Activated T-helper 1 cell treated with anti-CD3 and anti-CD28 coated beads, Interleukin-12 subunit alpha, Interleukin-12 subunit beta, Interleukin-2, Interleukin-4 antibody, amounts not matched to agents 30 ng/mL and 10 ng/mL and 1 ng/mL, durations not matched to agents 14 hours and 24 hours and 36 hours (primary cell): Measurements from ENCODE around the gene TOM1L2. TPM values are rescaled to one million over a fixed set of nuclear protein-coding genes. Genes with fewer than 3 reads are reported as not detected.

ENCODE experiments used
- DNase-seq: peaks from one replicate; pipeline ENCODE4 v3.0.0; 2021; ENCODE audit warnings: low spot score
- H3K27ac Mint-ChIP-seq: one replicate; pipeline ENCODE4 v1.8.0; 2021; ENCODE audit warnings: mild to moderate bottlenecking, mixed read lengths
- H3K27me3 Mint-ChIP-seq: one replicate; pipeline ENCODE4 v1.8.0; 2022; ENCODE audit warnings: mild to moderate bottlenecking, moderate library complexity, mixed read lengths; ENCODE audit not compliant: insufficient read depth
- H3K36me3 Mint-ChIP-seq: one replicate; pipeline ENCODE4 v1.8.0; 2021; ENCODE audit warnings: low read depth, mixed read lengths
- H3K4me1 Mint-ChIP-seq: one replicate; pipeline ENCODE4 v1.8.0; 2021; ENCODE audit warnings: low read depth, mixed read lengths
- H3K4me3 Mint-ChIP-seq: one replicate; pipeline ENCODE4 v1.8.0; 2021; ENCODE audit warnings: mild to moderate bottlenecking, moderate library complexity, mixed read lengths
- H3K9me3 Mint-ChIP-seq: one replicate; pipeline ENCODE4 v1.8.0; 2021; ENCODE audit warnings: mixed read lengths
- intact Hi-C: fragments of 100-400 bp; cut with micrococcal nuclease; formaldehyde crosslinking; loops from one replicate; pipeline ENCODE4 v1.15.1; 2024
- total RNA-seq: library from RNA; stranded (reverse); gene quantifications from 2 replicates; pipeline ENCODE4 v1.2.3, GENCODE V29; 2022

Gene TOM1L2
- total RNA-seq, 1 donor from 2014 or later, result 10.2 TPM

- DNase-seq, result no peak
- Mint-ChIP-seq H3K4me1 (peaks cover 53% of the 10 kb centered on the region), H3K27ac (peak overlapping the region; percentile 31), H3K27me3 (no peaks in the 10 kb centered on the region), H3K36me3 (peaks cover 3% of the 10 kb centered on the region), H3K9me3 (no peaks in the 10 kb centered on the region), H3K4me3 (no peak overlapping the region)
- intact Hi-C loops, result loop anchor here (2.0 kb wide), 2 partner anchors 117 to 183 kb away; partner anchors contain the start of genes ATPAF2, DRC3, GID4 and TOM1L2
These were observed 116.2 kb downstream of the TOM1L2 start for GRCh38 chr17:17855976-17856375.

GRCh38 chr17:17853811-17854447 is 118.3 kb downstream of the TOM1L2 start:
- H3K4me3 Mint-ChIP-seq, result peak overlapping the region; percentile 70
- H3K36me3 Mint-ChIP-seq, result peaks cover 5% of the 10 kb centered on the region
- DNase-seq, result no peak

GRCh38 chr17:17852930-17853329 is 119.3 kb downstream of the TOM1L2 start:
- Mint-ChIP-seq H3K27me3 (no peaks in the 10 kb centered on the region), H3K9me3 (no peaks in the 10 kb centered on the region), H3K27ac (no peak overlapping the region), H3K4me1 (peaks cover 83% of the 10 kb centered on the region), H3K4me3 (no peak overlapping the region), H3K36me3 (peaks cover 5% of the 10 kb centered on the region)
- intact Hi-C loops, result loop anchor here (1.0 to 5.0 kb wide), 2 partner anchors 41 to 101 kb away; no protein-coding TSS in a partner anchor
- DNase-seq, result no peak

More at GRCh38 chr17:17853811-17854447, 118.3 kb downstream of the TOM1L2 start:
- H3K27ac Mint-ChIP-seq, result peak overlapping the region; percentile 87
- H3K27me3 Mint-ChIP-seq, result no peaks in the 10 kb centered on the region
- H3K9me3 Mint-ChIP-seq, result no peaks in the 10 kb centered on the region
- peaks cover 73% of the 10 kb centered on the region for H3K4me1 Mint-ChIP-seq
- intact Hi-C loops, result loop anchor here (1.0 to 5.0 kb wide), 8 partner anchors 18 to 185 kb away; partner anchors contain the start of genes ATPAF2, DRC3, GID4 and SREBF1

- H3K9me3 Mint-ChIP-seq, result no peaks in the 10 kb centered on the region
- peaks cover 84% of the 10 kb centered on the region for H3K4me1 Mint-ChIP-seq
- peaks cover 5% of the 10 kb centered on the region for H3K36me3 Mint-ChIP-seq
- intact Hi-C loops, result loop anchor here (5.0 kb wide), 1 partner anchor 99 kb away; no protein-coding TSS in a partner anchor
- peak overlapping the region; percentile 86 for H3K27ac Mint-ChIP-seq
- peak overlapping the region; percentile 61 for H3K4me3 Mint-ChIP-seq
- no peak for DNase-seq
- H3K27me3 Mint-ChIP-seq, result no peaks in the 10 kb centered on the region
These were observed 120.8 kb downstream of the TOM1L2 start for GRCh38 chr17:17851103-17852002.

GRCh38 chr17:17849845-17850373 is 122.3 kb downstream of the TOM1L2 start:
- DNase-seq, result peak; percentile 72
- Mint-ChIP-seq H3K4me3 (peak overlapping the region; percentile 61), H3K36me3 (peaks cover 5% of the 10 kb centered on the region), H3K9me3 (no peaks in the 10 kb centered on the region), H3K4me1 (peaks cover 71% of the 10 kb centered on the region), H3K27me3 (no peaks in the 10 kb centered on the region), H3K27ac (peak overlapping the region; percentile 86)
- intact Hi-C loops, result loop anchor here (1.0 to 5.0 kb wide), 4 partner anchors 10 to 183 kb away; no protein-coding TSS in a partner anchor

- Mint-ChIP-seq H3K4me1 (peaks cover 67% of the 10 kb centered on the region), H3K36me3 (peaks cover 5% of the 10 kb centered on the region), H3K27ac (peak overlapping the region; percentile 86), H3K9me3 (no peaks in the 10 kb centered on the region), H3K4me3 (peak overlapping the region; percentile 71), H3K27me3 (no peaks in the 10 kb centered on the region)
- intact Hi-C loops, result loop anchor here (1.0 kb wide), 2 partner anchors 9 to 26 kb away; no protein-coding TSS in a partner anchor
- DNase-seq, result peak; percentile 84
These were observed 122.9 kb downstream of the TOM1L2 start for GRCh38 chr17:17849147-17849820.

- Mint-ChIP-seq H3K36me3 (peaks cover 5% of the 10 kb centered on the region), H3K27me3 (no peaks in the 10 kb centered on the region), H3K27ac (peak overlapping the region; percentile 86), H3K4me3 (peak overlapping the region; percentile 71), H3K9me3 (no peaks in the 10 kb centered on the region), H3K4me1 (peaks cover 59% of the 10 kb centered on the region)
- intact Hi-C loops, result loop anchor here (1.0 kb wide), 2 partner anchors 8 to 25 kb away; no protein-coding TSS in a partner anchor
- no peak for DNase-seq
These were observed 123.7 kb downstream of the TOM1L2 start for GRCh38 chr17:17848311-17849082.

GRCh38 chr17:17847726-17848125 is 124.5 kb downstream of the TOM1L2 start:
- no peak for DNase-seq
- Mint-ChIP-seq H3K36me3 (peaks cover 3% of the 10 kb centered on the region), H3K27me3 (no peaks in the 10 kb centered on the region), H3K9me3 (no peaks in the 10 kb centered on the region), H3K4me3 (peak overlapping the region; percentile 15), H3K4me1 (peaks cover 51% of the 10 kb centered on the region), H3K27ac (no peak overlapping the region)
- intact Hi-C loops, result no loop called here

GRCh38 chr17:17847118-17847689 is 125.0 kb downstream of the TOM1L2 start:
- Mint-ChIP-seq H3K4me3 (no peak overlapping the region), H3K9me3 (no peaks in the 10 kb centered on the region), H3K36me3 (peaks cover 3% of the 10 kb centered on the region), H3K27me3 (no peaks in the 10 kb centered on the region), H3K4me1 (peaks cover 48% of the 10 kb centered on the region), H3K27ac (no peak overlapping the region)
- no peak for DNase-seq
- intact Hi-C loops, result no loop called here

GRCh38 chr17:17846645-17847044 is 125.6 kb downstream of the TOM1L2 start:
- no peaks in the 10 kb centered on the region for H3K27me3 Mint-ChIP-seq
- H3K4me1 Mint-ChIP-seq, result peaks cover 43% of the 10 kb centered on the region
- intact Hi-C loops, result no loop called here
- peaks cover 3% of the 10 kb centered on the region for H3K36me3 Mint-ChIP-seq
- no peak overlapping the region for H3K27ac Mint-ChIP-seq
- H3K9me3 Mint-ChIP-seq, result no peaks in the 10 kb centered on the region
- no peak for DNase-seq
- H3K4me3 Mint-ChIP-seq, result no peak overlapping the region

- intact Hi-C loops, result no loop called here
- peak overlapping the region; percentile 63 for H3K27ac Mint-ChIP-seq
- no peaks in the 10 kb centered on the region for H3K27me3 Mint-ChIP-seq
- no peak overlapping the region for H3K4me3 Mint-ChIP-seq
- H3K4me1 Mint-ChIP-seq, result peaks cover 43% of the 10 kb centered on the region
- H3K9me3 Mint-ChIP-seq, result no peaks in the 10 kb centered on the region
- no peak for DNase-seq
- H3K36me3 Mint-ChIP-seq, result peaks cover 2% of the 10 kb centered on the region
These were observed 126.2 kb downstream of the TOM1L2 start for GRCh38 chr17:17846003-17846402.
